Measurements from ENCODE around the gene PCTP.
A peak's percentile ranks its signal among the peaks of the same experiment; 100 is the strongest.

PCTP gene

DNA sequence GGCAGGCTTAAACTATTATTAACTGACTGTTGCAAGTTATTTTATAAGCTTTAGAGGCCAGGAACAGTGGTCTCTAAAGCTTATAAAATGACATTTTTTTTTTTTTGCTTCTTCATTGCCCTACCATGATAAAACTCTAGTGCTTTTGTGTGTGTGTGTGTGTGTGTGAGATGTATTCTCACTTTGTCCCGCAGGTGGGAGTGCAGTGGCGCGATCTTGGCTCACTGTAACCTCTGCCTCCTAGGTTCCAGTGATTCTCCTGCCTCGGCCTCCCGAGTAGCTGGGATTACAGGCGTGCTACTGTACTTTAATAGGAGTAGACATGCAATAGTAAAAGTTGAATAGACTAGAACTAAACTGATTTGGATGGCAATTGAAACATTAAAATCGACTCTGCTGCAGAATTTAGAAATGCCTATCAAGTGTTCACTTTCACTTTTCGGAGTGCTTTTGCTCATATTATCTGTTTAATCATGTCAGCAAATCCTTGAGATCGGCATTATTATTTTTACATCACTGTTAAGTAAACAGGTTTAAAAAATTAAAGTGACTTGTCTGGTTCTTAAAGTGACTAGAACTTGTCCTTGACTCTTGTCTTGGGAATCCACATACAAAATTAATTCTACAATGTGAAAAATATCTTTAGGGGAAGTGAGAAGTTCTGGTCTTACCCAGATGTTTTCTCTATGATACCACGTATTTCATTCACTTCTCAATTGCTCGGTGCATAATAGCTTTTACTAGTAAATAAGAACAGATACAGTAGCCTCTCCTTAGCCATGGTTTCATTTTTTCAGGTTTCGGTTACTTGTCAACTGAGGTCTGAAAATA is 8.4 kb upstream of the PCTP start:
- TF ChIP-seq EGR1 (IDR thresholded peaks at IDR 0.05) (no peak), RAD21 (IDR thresholded peaks at IDR 0.05; ENCODE audit: low read depth) (no peak), TAF1 (IDR thresholded peaks at IDR 0.05; ENCODE audit: low read depth) (no peak)
- TF ChIP-seq, protein P1, sequence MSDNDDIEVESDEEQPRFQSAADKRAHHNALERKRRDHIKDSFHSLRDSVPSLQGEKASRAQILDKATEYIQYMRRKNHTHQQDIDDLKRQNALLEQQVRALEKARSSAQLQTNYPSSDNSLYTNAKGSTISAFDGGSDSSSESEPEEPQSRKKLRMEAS (IDR thresholded peaks at IDR 0.05), result no peak
- TF ChIP-seq, protein P2, sequence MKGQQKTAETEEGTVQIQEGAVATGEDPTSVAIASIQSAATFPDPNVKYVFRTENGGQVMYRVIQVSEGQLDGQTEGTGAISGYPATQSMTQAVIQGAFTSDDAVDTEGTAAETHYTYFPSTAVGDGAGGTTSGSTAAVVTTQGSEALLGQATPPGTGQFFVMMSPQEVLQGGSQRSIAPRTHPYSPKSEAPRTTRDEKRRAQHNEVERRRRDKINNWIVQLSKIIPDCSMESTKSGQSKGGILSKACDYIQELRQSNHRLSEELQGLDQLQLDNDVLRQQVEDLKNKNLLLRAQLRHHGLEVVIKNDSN (IDR thresholded peaks at IDR 0.05), result no peak

GRCh38 chr17:55743103-55743679 is 7.7 kb upstream of the PCTP start:
- TF ChIP-seq EP300 (IDR thresholded peaks at IDR 0.05; ENCODE audit: borderline replicate concordance) (peak; percentile 58; the same call in 1 of the 2 replicates), TCF12 (IDR thresholded peaks at IDR 0.05; ENCODE audit: low read depth) (0 out of 2 replicates have a peak, but pooled peaks have one; percentile 53), CEBPB (IDR thresholded peaks at IDR 0.05) (peak; percentile 77), NFIC (IDR thresholded peaks at IDR 0.05) (peak; percentile 88)
- TF ChIP-seq, protein P1 (IDR thresholded peaks at IDR 0.05), result no peak

GRCh38 chr17:55745258-55745657 is 5.6 kb upstream of the PCTP start:
- TF ChIP-seq TAF1 (IDR thresholded peaks at IDR 0.05; ENCODE audit: low read depth) (no peak), CREB1 (IDR thresholded peaks at IDR 0.05; ENCODE audit: low read depth) (no peak), EP300 (IDR thresholded peaks at IDR 0.05; ENCODE audit: borderline replicate concordance) (no peak), FOXM1 (IDR thresholded peaks at IDR 0.05; ENCODE audit: borderline replicate concordance, low read depth) (no peak), CEBPB (IDR thresholded peaks at IDR 0.05) (no peak), TCF12 (IDR thresholded peaks at IDR 0.05; ENCODE audit: low read depth) (no peak), EGR1 (IDR thresholded peaks at IDR 0.05) (no peak), TEAD4 (IDR thresholded peaks at IDR 0.05) (no peak), YY1 (IDR thresholded peaks at IDR 0.05; ENCODE audit: low read depth) (no peak)
- TF ChIP-seq, protein P1 (IDR thresholded peaks at IDR 0.05), result no peak

- TF ChIP-seq, protein P1 (IDR thresholded peaks at IDR 0.05), result no peak
- TF ChIP-seq YY1 (IDR thresholded peaks at IDR 0.05; ENCODE audit: low read depth), result no peak
- TF ChIP-seq FOXM1 (IDR thresholded peaks at IDR 0.05; ENCODE audit: borderline replicate concordance, low read depth), result no peak
- TF ChIP-seq, protein P2 (IDR thresholded peaks at IDR 0.05), result no peak
- TF ChIP-seq ZBTB7A (IDR thresholded peaks at IDR 0.05; ENCODE audit: low read depth), result no peak
- no peak for TF ChIP-seq NFIC (IDR thresholded peaks at IDR 0.05)
- no peak for TF ChIP-seq RAD21 (IDR thresholded peaks at IDR 0.05; ENCODE audit: low read depth)
- TF ChIP-seq REST (IDR thresholded peaks at IDR 0.05; ENCODE audit: low read depth), result no peak
- TF ChIP-seq TEAD4 (IDR thresholded peaks at IDR 0.05), result no peak
- TF ChIP-seq CREB1 (IDR thresholded peaks at IDR 0.05; ENCODE audit: low read depth), result no peak
- TF ChIP-seq EGR1 (IDR thresholded peaks at IDR 0.05), result no peak
- TF ChIP-seq TCF12 (IDR thresholded peaks at IDR 0.05; ENCODE audit: low read depth), result no peak
- no peak for TF ChIP-seq TAF1 (IDR thresholded peaks at IDR 0.05; ENCODE audit: low read depth)
- no peak for TF ChIP-seq EP300 (IDR thresholded peaks at IDR 0.05; ENCODE audit: borderline replicate concordance)
- no peak for TF ChIP-seq CEBPB (IDR thresholded peaks at IDR 0.05)
Observed at GRCh38 chr17:55746466-55746865, 4.4 kb upstream of the PCTP start.

- no peak for TF ChIP-seq NFIC (IDR thresholded peaks at IDR 0.05)
- TF ChIP-seq FOXM1 (IDR thresholded peaks at IDR 0.05; ENCODE audit: borderline replicate concordance, low read depth), result no peak
- no peak for TF ChIP-seq TCF12 (IDR thresholded peaks at IDR 0.05; ENCODE audit: low read depth)
- no peak for TF ChIP-seq RAD21 (IDR thresholded peaks at IDR 0.05; ENCODE audit: low read depth)
- TF ChIP-seq TAF1 (IDR thresholded peaks at IDR 0.05; ENCODE audit: low read depth), result no peak
- TF ChIP-seq CREB1 (IDR thresholded peaks at IDR 0.05; ENCODE audit: low read depth), result no peak
- no peak for TF ChIP-seq TEAD4 (IDR thresholded peaks at IDR 0.05)
- no peak for TF ChIP-seq YY1 (IDR thresholded peaks at IDR 0.05; ENCODE audit: low read depth)
Observed at GRCh38 chr17:55747209-55747608, 3.6 kb upstream of the PCTP start.

- TF ChIP-seq, protein P1 (IDR thresholded peaks at IDR 0.05), result no peak
- TF ChIP-seq CEBPB (IDR thresholded peaks at IDR 0.05), result no peak
- no peak for TF ChIP-seq EP300 (IDR thresholded peaks at IDR 0.05; ENCODE audit: borderline replicate concordance)
- TF ChIP-seq TEAD4 (IDR thresholded peaks at IDR 0.05), result no peak
- no peak for TF ChIP-seq CREB1 (IDR thresholded peaks at IDR 0.05; ENCODE audit: low read depth)
- no peak for TF ChIP-seq EGR1 (IDR thresholded peaks at IDR 0.05)
- no peak for TF ChIP-seq RAD21 (IDR thresholded peaks at IDR 0.05; ENCODE audit: low read depth)
- no peak for TF ChIP-seq YY1 (IDR thresholded peaks at IDR 0.05; ENCODE audit: low read depth)
- TF ChIP-seq REST (IDR thresholded peaks at IDR 0.05; ENCODE audit: low read depth), result no peak
- TF ChIP-seq, protein P2 (IDR thresholded peaks at IDR 0.05), result no peak
- no peak for TF ChIP-seq TCF12 (IDR thresholded peaks at IDR 0.05; ENCODE audit: low read depth)
- no peak for TF ChIP-seq TAF1 (IDR thresholded peaks at IDR 0.05; ENCODE audit: low read depth)
- TF ChIP-seq FOXM1 (IDR thresholded peaks at IDR 0.05; ENCODE audit: borderline replicate concordance, low read depth), result no peak
- TF ChIP-seq ZBTB7A (IDR thresholded peaks at IDR 0.05; ENCODE audit: low read depth), result no peak
- no peak for TF ChIP-seq NFIC (IDR thresholded peaks at IDR 0.05)
Observed at GRCh38 chr17:55748841-55749240, 2.0 kb upstream of the PCTP start.
